LNCAP (cell line): ENCODE measurements around the gene PHC2.

Experiments
- TF ChIP-seq, protein P1 (sequence below): fragments of 450-650 bp; IDR thresholded peaks from 2 replicates; pipeline ENCODE4 v1.5.1; 2017; ENCODE audit warnings: mild to moderate bottlenecking

The PHC2 gene

DNA sequence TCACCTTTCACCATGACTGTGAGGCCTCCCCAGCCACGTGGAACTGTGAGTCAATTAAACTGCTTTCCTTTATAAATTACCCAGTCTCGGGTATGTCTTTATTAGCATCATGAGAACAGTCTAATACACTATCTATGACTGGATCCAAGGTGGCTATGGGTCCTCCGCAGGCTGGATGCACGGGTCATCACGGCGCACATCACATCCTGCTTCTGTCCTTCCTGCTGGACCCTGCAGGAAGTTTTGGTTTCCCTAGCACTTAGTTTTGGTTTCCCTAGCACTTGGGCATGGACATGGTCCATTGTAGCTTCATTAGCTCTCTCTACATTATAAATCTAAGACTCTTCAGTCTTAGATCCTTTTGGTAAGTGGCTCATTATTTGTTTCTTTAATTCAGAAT lies 14.2 kb upstream of the PHC2 start:
- TF ChIP-seq, protein P1, sequence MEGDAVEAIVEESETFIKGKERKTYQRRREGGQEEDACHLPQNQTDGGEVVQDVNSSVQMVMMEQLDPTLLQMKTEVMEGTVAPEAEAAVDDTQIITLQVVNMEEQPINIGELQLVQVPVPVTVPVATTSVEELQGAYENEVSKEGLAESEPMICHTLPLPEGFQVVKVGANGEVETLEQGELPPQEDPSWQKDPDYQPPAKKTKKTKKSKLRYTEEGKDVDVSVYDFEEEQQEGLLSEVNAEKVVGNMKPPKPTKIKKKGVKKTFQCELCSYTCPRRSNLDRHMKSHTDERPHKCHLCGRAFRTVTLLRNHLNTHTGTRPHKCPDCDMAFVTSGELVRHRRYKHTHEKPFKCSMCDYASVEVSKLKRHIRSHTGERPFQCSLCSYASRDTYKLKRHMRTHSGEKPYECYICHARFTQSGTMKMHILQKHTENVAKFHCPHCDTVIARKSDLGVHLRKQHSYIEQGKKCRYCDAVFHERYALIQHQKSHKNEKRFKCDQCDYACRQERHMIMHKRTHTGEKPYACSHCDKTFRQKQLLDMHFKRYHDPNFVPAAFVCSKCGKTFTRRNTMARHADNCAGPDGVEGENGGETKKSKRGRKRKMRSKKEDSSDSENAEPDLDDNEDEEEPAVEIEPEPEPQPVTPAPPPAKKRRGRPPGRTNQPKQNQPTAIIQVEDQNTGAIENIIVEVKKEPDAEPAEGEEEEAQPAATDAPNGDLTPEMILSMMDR = no peak

DNA sequence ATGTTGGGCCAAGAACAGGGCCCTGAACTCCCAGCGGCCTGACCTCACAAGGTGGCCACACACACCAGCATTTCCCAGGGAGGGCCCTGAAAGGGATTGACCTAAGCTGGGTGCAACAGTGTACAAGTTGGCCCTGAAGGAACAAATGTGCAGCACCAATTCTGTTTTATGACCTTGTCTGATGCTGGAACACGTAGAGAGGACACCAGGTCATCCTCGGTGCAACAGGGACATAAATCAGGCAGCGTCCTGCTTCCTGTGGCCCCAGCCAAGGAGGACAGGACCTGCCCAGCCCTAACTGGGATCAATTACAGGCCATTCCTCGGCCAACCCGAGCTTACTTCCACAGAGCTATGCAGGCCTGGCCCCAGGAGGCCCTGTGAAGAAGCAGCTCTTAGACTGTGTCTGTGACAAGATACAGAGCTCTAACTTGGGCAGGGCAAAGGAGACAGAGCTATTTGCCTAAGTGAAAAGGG lies 12.8 kb upstream of the PHC2 start:
- TF ChIP-seq, protein P1 = no peak

DNA sequence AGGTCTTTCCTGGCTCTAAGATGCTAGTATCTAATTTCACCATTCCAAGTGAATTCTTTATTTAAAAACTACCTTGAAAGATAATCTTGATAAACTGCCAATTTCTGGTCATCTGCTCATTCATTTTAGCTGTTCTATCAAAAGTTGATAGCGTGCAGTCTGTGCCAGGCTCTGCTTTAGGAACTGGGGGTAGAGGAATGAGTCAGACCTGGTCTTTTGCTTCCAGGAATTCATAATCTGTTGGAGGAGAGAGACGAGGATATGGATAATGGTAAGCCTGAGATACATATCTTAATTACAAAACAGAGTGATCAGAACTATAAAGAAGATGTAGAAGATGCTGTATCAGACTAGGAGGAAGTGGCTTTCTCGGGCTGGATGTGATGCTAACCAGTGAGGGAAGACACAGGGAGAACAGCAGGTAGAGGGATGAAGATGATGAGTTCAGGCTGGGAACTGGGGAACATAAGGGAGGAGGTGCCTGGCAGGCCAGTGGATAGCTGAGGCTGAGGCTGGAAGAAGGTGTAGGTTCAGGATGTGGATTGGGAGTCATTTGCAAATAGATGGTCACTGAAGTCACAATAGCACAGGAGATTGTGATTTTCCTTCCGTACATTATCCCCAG lies 12.3 kb upstream of the PHC2 start:
- TF ChIP-seq, protein P1 = no peak

DNA sequence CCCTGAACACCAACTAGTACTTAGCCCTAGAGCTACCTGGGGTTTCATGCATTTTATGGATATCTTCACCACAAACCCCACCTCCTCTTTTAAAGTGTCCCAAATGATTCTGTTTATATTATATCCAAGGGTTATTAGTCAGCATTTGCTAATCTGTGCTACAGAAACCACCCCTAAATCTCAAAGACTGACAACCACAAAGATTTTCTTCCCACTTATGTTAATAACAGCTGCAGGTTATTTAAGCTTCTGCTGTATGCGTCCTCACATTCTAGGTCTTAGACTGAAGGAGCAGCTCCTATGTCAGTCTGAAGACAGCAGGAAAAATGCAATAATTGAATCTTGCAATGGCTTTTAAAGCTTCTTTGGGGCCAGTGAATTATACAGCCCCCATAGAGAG lies 11.2 kb upstream of the PHC2 start:
- TF ChIP-seq, protein P1 = no peak

DNA sequence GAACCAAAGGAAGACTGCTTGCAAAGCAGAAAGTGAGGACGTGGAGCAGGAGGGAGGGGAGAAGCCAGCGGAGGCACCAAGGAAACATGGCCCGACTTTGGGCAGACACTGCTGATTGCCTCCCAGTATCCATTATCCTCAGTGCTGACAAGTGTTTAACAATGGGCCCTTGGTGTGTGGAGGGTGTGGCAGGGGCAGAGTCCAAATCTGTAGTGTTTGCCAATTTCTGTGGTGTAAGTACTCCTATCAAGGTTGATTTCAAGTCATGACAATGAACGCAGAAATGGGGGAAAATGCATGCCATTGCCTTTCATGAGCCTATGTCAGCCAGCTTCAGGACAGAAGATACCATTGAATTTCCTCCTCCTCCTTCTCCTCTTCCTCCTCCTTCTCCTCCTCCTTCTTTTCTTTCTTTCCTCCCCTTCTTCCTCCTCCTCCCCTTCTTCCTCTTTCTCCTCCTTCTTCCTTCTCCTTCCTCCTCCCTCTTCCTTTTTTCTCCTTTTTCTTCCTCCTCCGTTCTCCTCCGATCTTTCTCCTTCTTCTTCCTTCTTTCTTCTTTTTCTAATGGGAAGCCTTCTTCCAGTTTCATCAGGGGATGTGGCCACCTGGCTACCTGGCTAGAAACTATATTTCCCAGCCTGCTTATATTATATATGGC lies 10.3 kb upstream of the PHC2 start:
- TF ChIP-seq, protein P1 = no peak

DNA sequence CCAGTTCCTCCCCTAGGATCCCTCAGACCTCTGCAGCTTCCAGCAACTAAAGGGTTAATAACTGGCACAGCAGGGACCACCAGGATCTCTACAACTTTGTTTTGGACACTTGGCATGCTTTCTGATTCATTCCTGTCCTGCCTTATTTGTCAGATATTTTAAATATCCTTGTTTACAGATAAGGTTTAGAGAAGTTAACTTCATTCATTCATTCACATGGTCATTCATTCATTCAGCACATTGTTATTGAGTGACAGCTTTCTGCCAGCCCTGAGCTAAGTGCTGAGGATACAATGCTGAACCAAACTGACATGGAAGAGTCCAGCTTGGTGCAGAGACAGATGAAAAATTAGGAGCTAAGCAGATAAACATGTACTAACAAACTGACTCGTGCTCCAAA lies 8.8 kb upstream of the PHC2 start:
- TF ChIP-seq, protein P1 = no peak

DNA sequence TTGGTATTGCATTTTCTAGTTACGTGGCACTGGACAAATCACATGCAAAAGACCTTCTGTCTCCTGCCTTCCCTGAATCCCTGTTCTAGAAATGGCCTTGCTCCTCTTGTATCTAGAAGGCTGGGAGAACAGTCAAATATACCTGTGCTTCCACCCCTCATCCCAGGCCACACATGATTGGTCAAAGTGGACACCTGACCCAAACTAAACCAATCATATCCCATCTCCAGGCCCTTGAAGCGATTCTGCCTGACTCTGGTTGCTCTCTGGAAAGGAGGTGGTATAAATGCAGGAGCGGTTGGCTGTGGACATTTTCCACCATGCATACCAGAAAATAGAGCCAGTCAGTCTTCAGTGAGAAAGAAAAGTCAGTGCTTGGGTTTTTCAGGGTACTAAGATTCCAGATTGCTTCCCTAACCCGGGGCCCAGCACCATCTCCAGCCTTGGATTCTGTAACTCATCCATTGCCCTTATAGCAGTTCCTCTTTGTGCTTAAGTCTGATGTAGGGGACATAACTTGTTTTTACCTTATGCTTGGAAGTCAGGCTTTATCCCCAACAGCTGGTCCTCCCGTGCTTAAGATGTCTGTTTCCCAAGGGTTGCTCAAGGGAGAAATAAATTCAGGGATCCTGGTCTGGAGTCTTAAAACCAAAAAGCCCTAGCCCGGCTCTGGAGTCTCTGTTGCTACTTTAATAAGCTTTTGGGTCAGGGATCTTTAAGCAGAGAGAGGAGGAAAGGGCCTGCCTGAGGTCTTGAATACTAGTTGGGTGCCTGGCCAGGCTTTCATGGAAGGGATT lies 7.7 kb upstream of the PHC2 start:
- TF ChIP-seq, protein P1 = no peak
